Measurements from ENCODE around the gene WASHC4.

WASHC4 gene

GRCh38 chr12:105206686-105207374, 99.3 kb downstream of the WASHC4 start:
- Histone ChIP-seq H3K27ac (no peak overlapping the region), H3K36me3 (peaks cover 4% of the 10 kb centered on the region), H3K4me3 (ENCODE audit: low read depth, low read length) (no peak overlapping the region), H3K9me3 (ENCODE audit: severe bottlenecking) (no peaks in the 10 kb centered on the region), H3K27me3 (ENCODE audit: insufficient read depth, low read depth, severe bottlenecking) (no peaks in the 10 kb centered on the region)
- no peak for DNase-seq
- no peak for TF ChIP-seq CTCF (IDR thresholded peaks at IDR 0.05; ENCODE audit: low read depth, low read length)

GRCh38 chr12:105209091-105209490, 101.6 kb downstream of the WASHC4 start:
- TF ChIP-seq CTCF (IDR thresholded peaks at IDR 0.05; ENCODE audit: low read depth, low read length) = no peak
- no peaks in the 10 kb centered on the region for H3K9me3 ChIP-seq (ENCODE audit: severe bottlenecking)
- H3K27ac ChIP-seq = no peak overlapping the region
- no peaks in the 10 kb centered on the region for H3K27me3 ChIP-seq (ENCODE audit: insufficient read depth, low read depth, severe bottlenecking)
- DNase-seq = no peak
- H3K36me3 ChIP-seq = peaks cover 4% of the 10 kb centered on the region
- H3K4me3 ChIP-seq (ENCODE audit: low read depth, low read length) = no peak overlapping the region

- DNase-seq = no peak
- no peaks in the 10 kb centered on the region for H3K27me3 ChIP-seq (ENCODE audit: insufficient read depth, low read depth, severe bottlenecking)
- H3K36me3 ChIP-seq = no peaks in the 10 kb centered on the region; the same call in 1 of the 2 replicates
- H3K4me3 ChIP-seq (ENCODE audit: low read depth, low read length) = no peak overlapping the region
- no peak for TF ChIP-seq CTCF (IDR thresholded peaks at IDR 0.05; ENCODE audit: low read depth, low read length)
- H3K9me3 ChIP-seq (ENCODE audit: severe bottlenecking) = no peaks in the 10 kb centered on the region
- no peak overlapping the region for H3K27ac ChIP-seq
These were observed 104.9 kb downstream of the WASHC4 start for GRCh38 chr12:105212438-105212837.

GRCh38 chr12:105214148-105214547, 106.6 kb downstream of the WASHC4 start:
- no peak for DNase-seq
- H3K36me3 ChIP-seq = no peaks in the 10 kb centered on the region; the same call in 1 of the 2 replicates

GRCh38 chr12:105214670-105215375, 107.3 kb downstream of the WASHC4 start:
- no peak for TF ChIP-seq CTCF (IDR thresholded peaks at IDR 0.05; ENCODE audit: low read depth, low read length)

More at GRCh38 chr12:105214148-105214547, 106.6 kb downstream of the WASHC4 start:
- Histone ChIP-seq H3K27ac (no peak overlapping the region), H3K27me3 (ENCODE audit: insufficient read depth, low read depth, severe bottlenecking) (no peaks in the 10 kb centered on the region), H3K9me3 (ENCODE audit: severe bottlenecking) (no peaks in the 10 kb centered on the region), H3K4me3 (ENCODE audit: low read depth, low read length) (no peak overlapping the region)
- no peak for TF ChIP-seq CTCF (IDR thresholded peaks at IDR 0.05; ENCODE audit: low read depth, low read length)

More at GRCh38 chr12:105214670-105215375, 107.3 kb downstream of the WASHC4 start:
- no peak for DNase-seq
- Histone ChIP-seq H3K4me3 (ENCODE audit: low read depth, low read length) (no peak overlapping the region), H3K27me3 (ENCODE audit: insufficient read depth, low read depth, severe bottlenecking) (no peaks in the 10 kb centered on the region), H3K9me3 (ENCODE audit: severe bottlenecking) (no peaks in the 10 kb centered on the region), H3K36me3 (no peaks in the 10 kb centered on the region; the same call in 1 of the 2 replicates), H3K27ac (no peak overlapping the region)

Measured in WERI-Rb-1 (cell line).